ENCODE data around the gene TIGD3.

DNA sequence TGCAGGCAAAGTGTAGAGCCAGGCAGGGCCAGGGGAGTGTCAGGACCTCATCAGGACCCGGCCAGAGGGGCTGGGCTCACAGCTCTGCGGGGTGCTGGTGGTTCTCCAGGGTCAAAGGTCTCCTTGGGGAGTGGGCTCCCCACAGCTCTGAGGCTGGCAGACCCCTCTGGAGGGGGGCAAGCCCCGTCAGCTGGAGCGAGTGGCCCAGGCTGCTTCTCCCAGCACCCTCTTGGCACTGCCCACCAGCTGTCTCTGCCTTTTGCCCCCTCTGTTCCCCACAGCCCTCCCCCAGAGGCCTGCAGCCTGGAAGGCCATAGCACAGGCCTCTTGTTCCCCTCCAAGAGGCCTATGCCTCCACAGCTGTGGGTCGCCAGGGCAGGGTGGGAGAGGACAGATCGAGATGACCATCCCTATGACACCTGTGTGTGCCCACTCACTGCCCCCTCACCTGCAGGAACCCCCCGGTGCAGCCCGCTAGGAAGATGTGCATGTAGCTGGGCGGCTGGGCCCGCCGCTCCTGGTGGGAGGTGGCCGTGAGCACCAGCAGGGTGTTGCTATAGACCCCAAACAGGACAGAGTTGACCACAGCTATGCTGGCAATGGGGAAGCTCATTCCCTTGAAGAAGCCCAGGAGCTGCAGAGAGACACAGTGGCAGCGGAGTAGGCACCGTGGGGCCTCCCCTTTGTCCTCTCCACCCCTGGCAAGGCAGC is 24.5 kb downstream of the TIGD3 start:
- TF ChIP-seq TMF1 (CRISPR knock-in tag; IDR thresholded peaks at IDR 0.05; ENCODE audit: low read depth) (no peak), CTCF (CRISPR knock-in tag; IDR thresholded peaks at IDR 0.05) (no peak), NCOA5 (CRISPR knock-in tag; IDR thresholded peaks at IDR 0.05) (no peak), CHD4 (IDR thresholded peaks at IDR 0.05; ENCODE audit: borderline replicate concordance, low read length) (no peak)
